H9 (cell line): ENCODE results near the gene FGF6. TPM values are rescaled to one million over a fixed set of nuclear protein-coding genes. Genes with fewer than 3 reads are reported as not detected.

Source experiments
- DNase-seq: peaks from one replicate; pipeline ENCODE4 v3.0.0-alpha.2; 2017
- H2AFZ ChIP-seq: one replicate; pipeline ENCODE4 v1.6.1; 2013; ENCODE audit warnings: mild to moderate bottlenecking, low read length, control low read depth, moderate library complexity
- H2AK5ac ChIP-seq: 2 replicates; pipeline ENCODE4 v1.6.1; 2013; ENCODE audit warnings: low read length, control low read depth, mixed read lengths; ENCODE audit not compliant: insufficient read length
- H2BK120ac ChIP-seq: one replicate; pipeline ENCODE4 v1.6.1; 2013; ENCODE audit warnings: low read depth, mild to moderate bottlenecking, low read length, control low read depth, inconsistent platforms; ENCODE audit not compliant: poor library complexity, severe bottlenecking
- H2BK12ac ChIP-seq: 2 replicates; pipeline ENCODE4 v1.6.1; 2013; ENCODE audit warnings: low read length, control low read depth, mixed read lengths, low read depth; ENCODE audit not compliant: insufficient read length
- H2BK15ac ChIP-seq: 2 replicates; pipeline ENCODE4 v1.6.1; 2013; ENCODE audit warnings: low read depth, low read length, control low read depth
- H2BK20ac ChIP-seq: one replicate; pipeline ENCODE4 v1.6.1; 2013; ENCODE audit warnings: low read depth, mild to moderate bottlenecking, low read length, control low read depth, inconsistent platforms; ENCODE audit not compliant: poor library complexity, severe bottlenecking
- H2BK5ac ChIP-seq: 2 replicates; pipeline ENCODE4 v1.6.1; 2013; ENCODE audit warnings: low read length, control low read depth, mixed read lengths; ENCODE audit not compliant: insufficient read length
- H3K14ac ChIP-seq: 2 replicates; pipeline ENCODE4 v1.6.1; 2013; ENCODE audit warnings: low read length, control low read depth; ENCODE audit not compliant: insufficient read depth
- H3K18ac ChIP-seq: 2 replicates; pipeline ENCODE4 v1.6.1; 2013; ENCODE audit warnings: low read depth, mild to moderate bottlenecking, mixed read lengths, low read length, control low read depth; ENCODE audit not compliant: insufficient read length
- H3K23ac ChIP-seq: 2 replicates; pipeline ENCODE4 v1.6.1; 2013; ENCODE audit warnings: low read length, control low read depth, mixed read lengths, low read depth; ENCODE audit not compliant: insufficient read length
- H3K23me2 ChIP-seq: 2 replicates; pipeline ENCODE4 v1.6.1; 2013; ENCODE audit warnings: low read depth, mild to moderate bottlenecking, mixed read lengths, low read length, control low read depth; ENCODE audit not compliant: insufficient read length, poor library complexity, severe bottlenecking
- H3K27ac ChIP-seq: 2 replicates; pipeline ENCODE4 v1.5.1; 2013; ENCODE audit warnings: low read length, control low read depth, mixed read lengths, low read depth; ENCODE audit not compliant: insufficient read length
- H3K27me3 ChIP-seq: 2 replicates; pipeline ENCODE4 v1.6.1; 2013; ENCODE audit warnings: low read length, control low read depth, inconsistent platforms; ENCODE audit not compliant: insufficient read depth
- H3K4ac ChIP-seq: 2 replicates; pipeline ENCODE4 v1.6.1; 2013; ENCODE audit warnings: low read depth, mild to moderate bottlenecking, control low read depth, inconsistent platforms, low read length, moderate library complexity
- H3K4me1 ChIP-seq: 2 replicates; pipeline ENCODE4 v1.6.1; 2013; ENCODE audit warnings: low read length, control low read depth, inconsistent platforms; ENCODE audit not compliant: insufficient read depth
- H3K4me2 ChIP-seq: 2 replicates; pipeline ENCODE4 v1.6.1; 2013; ENCODE audit warnings: low read length, control low read depth, mixed read lengths; ENCODE audit not compliant: insufficient read length, insufficient read depth
- H3K56ac ChIP-seq: 2 replicates; pipeline ENCODE4 v1.6.1; 2013; ENCODE audit warnings: low read depth, mild to moderate bottlenecking, mixed read lengths, low read length, control low read depth; ENCODE audit not compliant: insufficient read length
- H3K79me1 ChIP-seq: 2 replicates; pipeline ENCODE4 v1.6.1; 2013; ENCODE audit warnings: low read depth, mild to moderate bottlenecking, moderate library complexity, low read length, control low read depth, inconsistent platforms; ENCODE audit not compliant: insufficient read depth, poor library complexity, severe bottlenecking
- H3K79me2 ChIP-seq: 2 replicates; pipeline ENCODE4 v1.6.1; 2013; ENCODE audit warnings: low read length, control low read depth, inconsistent platforms; ENCODE audit not compliant: insufficient read depth
- H3K9ac ChIP-seq: 2 replicates; pipeline ENCODE4 v1.6.1; 2013; ENCODE audit warnings: low read length, control low read depth, mixed read lengths; ENCODE audit not compliant: insufficient read length; ENCODE audit errors: extremely low read depth
- H3K9me3 ChIP-seq: one replicate; pipeline ENCODE4 v1.6.1; 2013; ENCODE audit warnings: low read depth, low read length, inconsistent platforms; ENCODE audit not compliant: control insufficient read depth
- H3T11ph ChIP-seq: one replicate; pipeline ENCODE4 v1.6.1; 2013; ENCODE audit warnings: mild to moderate bottlenecking, low read length, control low read depth, inconsistent platforms
- H4K20me1 ChIP-seq: one replicate; pipeline ENCODE4 v1.6.1; 2013; ENCODE audit not compliant: control insufficient read depth, insufficient read length, insufficient read depth
- H4K5ac ChIP-seq: 2 replicates; pipeline ENCODE4 v1.6.1; 2013; ENCODE audit warnings: low read depth, mild to moderate bottlenecking, mixed read lengths, low read length, control low read depth; ENCODE audit not compliant: insufficient read length
- H4K8ac ChIP-seq: replicated peaks from 2 replicates; pipeline ENCODE4 v1.6.1; 2013; ENCODE audit warnings: low read length, control low read depth, mixed read lengths, low read depth; ENCODE audit not compliant: insufficient read length
- H4K91ac ChIP-seq: 2 replicates; pipeline ENCODE4 v1.6.1; 2013; ENCODE audit warnings: low read depth, mild to moderate bottlenecking, moderate library complexity, mixed read lengths, low read length, control low read depth; ENCODE audit not compliant: insufficient read length
- H3K27ac Mint-ChIP-seq, 3 experiments: 2 replicates in 2 of 3; 3 replicates in 1 of 3; pipeline ENCODE4 v1.8.0; 2020 to 2021; ENCODE audit warnings: mixed read lengths in 3 of 3, mild to moderate bottlenecking in 1 of 3, moderate library complexity in 1 of 3
- H3K27me3 Mint-ChIP-seq: 2 replicates; pipeline ENCODE4 v1.8.0; 2021; ENCODE audit warnings: low read depth, mild to moderate bottlenecking, moderate library complexity, mixed read lengths
- H3K36me3 Mint-ChIP-seq, 3 experiments: 2 replicates in 2 of 3; 3 replicates in 1 of 3; pipeline ENCODE4 v1.8.0; 2020 to 2021; ENCODE audit warnings: low read depth in 3 of 3, mixed read lengths in 3 of 3; ENCODE audit not compliant: insufficient read depth in 1 of 3
- H3K4me1 Mint-ChIP-seq, 2 experiments: 2 replicates each; pipeline ENCODE4 v1.8.0; 2020; ENCODE audit warnings: mixed read lengths in 2 of 2
- H3K4me3 Mint-ChIP-seq, 2 experiments: 2 replicates in 1 of 2; 3 replicates in 1 of 2; pipeline ENCODE4 v1.8.0; 2020 to 2021; ENCODE audit warnings: mild to moderate bottlenecking in 2 of 2, mixed read lengths in 2 of 2, moderate library complexity in 1 of 2
- H3K9me3 Mint-ChIP-seq, 2 experiments: 2 replicates in 1 of 2; 3 replicates in 1 of 2; pipeline ENCODE4 v1.8.0; 2020; ENCODE audit warnings: mild to moderate bottlenecking in 2 of 2, mixed read lengths in 2 of 2, moderate library complexity in 1 of 2
- WGBS: extraction: QIAGEN DNeasy Blood & Tissue Kit; methylation state at CpG from one replicate; pipeline ENCODE4 v1.1.7; 2013; ENCODE audit warnings: missing lambda C conversion rate, low lambda C conversion rate, mixed read lengths; ENCODE audit not compliant: insufficient read length; ENCODE audit errors: extremely low coverage; 5-methylcytosine and 5-hydroxymethylcytosine counted together
- total RNA-seq: library from RNA; stranded (reverse); gene quantifications from 2 replicates; pipeline ENCODE4 v1.2.1, GENCODE V29; 2021
- TF ChIP-seq, protein P1 (sequence below): fragments of 200-600 bp; sonication (generic); conservative IDR thresholded peaks from 3 replicates; pipeline ENCODE4 v1.8.0; 2021; ENCODE audit warnings: antibody characterized with exemption, mild to moderate bottlenecking

FGF6 gene
- total RNA-seq, 1 experiment from 2014 or later, result not detected

GRCh38 chr12:4490973-4491372 lies 45.4 kb upstream of the FGF6 start:
- Histone ChIP-seq H2BK15ac (no peak overlapping the region), H3K27me3 (no peaks in the 10 kb centered on the region), H3K56ac (no peak overlapping the region), H2BK20ac (no peak overlapping the region), H3K14ac (no peak overlapping the region), H3K9ac (no peak overlapping the region), H4K91ac (no peak overlapping the region), H3K23me2 (no peaks in the 10 kb centered on the region), H2BK120ac (no peak overlapping the region), H3K9me3 (no peaks in the 10 kb centered on the region), H3K4ac (no peak overlapping the region), H2AK5ac (no peak overlapping the region), H3T11ph (no peak overlapping the region), H3K4me1 (no peaks in the 10 kb centered on the region), H3K4me2 (no peak overlapping the region), H3K27ac (no peak overlapping the region), H4K20me1 (no peaks in the 10 kb centered on the region), H4K5ac (no peak overlapping the region), H3K79me2 (no peaks in the 10 kb centered on the region), H4K8ac (no peak overlapping the region), H3K79me1 (no peaks in the 10 kb centered on the region), H2BK12ac (no peak overlapping the region), H3K23ac (no peak overlapping the region), H3K18ac (no peak overlapping the region), H2BK5ac (no peak overlapping the region), H2AFZ (no peak overlapping the region)
- no peaks in the 10 kb centered on the region for H3K27me3 Mint-ChIP-seq
- no peaks in the 10 kb centered on the region for H3K9me3 Mint-ChIP-seq
- WGBS, result no CpG with 5 or more reads among the region's 1 CpG
- peaks cover 2 to 19% (median 12%) of the 10 kb centered on the region in 3 experiments; a peak in 6 of 7 replicates for H3K36me3 Mint-ChIP-seq
- H3K4me1 Mint-ChIP-seq, result peaks cover 25 to 26% of the 10 kb centered on the region in 2 experiments
- no peak overlapping the region for H3K4me3 Mint-ChIP-seq
- TF ChIP-seq, protein P1, sequence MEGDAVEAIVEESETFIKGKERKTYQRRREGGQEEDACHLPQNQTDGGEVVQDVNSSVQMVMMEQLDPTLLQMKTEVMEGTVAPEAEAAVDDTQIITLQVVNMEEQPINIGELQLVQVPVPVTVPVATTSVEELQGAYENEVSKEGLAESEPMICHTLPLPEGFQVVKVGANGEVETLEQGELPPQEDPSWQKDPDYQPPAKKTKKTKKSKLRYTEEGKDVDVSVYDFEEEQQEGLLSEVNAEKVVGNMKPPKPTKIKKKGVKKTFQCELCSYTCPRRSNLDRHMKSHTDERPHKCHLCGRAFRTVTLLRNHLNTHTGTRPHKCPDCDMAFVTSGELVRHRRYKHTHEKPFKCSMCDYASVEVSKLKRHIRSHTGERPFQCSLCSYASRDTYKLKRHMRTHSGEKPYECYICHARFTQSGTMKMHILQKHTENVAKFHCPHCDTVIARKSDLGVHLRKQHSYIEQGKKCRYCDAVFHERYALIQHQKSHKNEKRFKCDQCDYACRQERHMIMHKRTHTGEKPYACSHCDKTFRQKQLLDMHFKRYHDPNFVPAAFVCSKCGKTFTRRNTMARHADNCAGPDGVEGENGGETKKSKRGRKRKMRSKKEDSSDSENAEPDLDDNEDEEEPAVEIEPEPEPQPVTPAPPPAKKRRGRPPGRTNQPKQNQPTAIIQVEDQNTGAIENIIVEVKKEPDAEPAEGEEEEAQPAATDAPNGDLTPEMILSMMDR, result no peak
- H3K27ac Mint-ChIP-seq, result no peak overlapping the region
- DNase-seq, result no peak
